ENCODE measurements around the gene ALAD. TPM values are rescaled to one million over a fixed set of nuclear protein-coding genes. Genes with fewer than 3 reads are reported as not detected.

Gene ALAD
- total and polyA plus RNA-seq, 2 of the 8 experiments (the other 6 are each of a cell fraction or from before 2014, with no cell fraction given), result 8.2 to 15.3 TPM

- no peak for TF ChIP-seq CHD7 (IDR thresholded peaks at IDR 0.05; ENCODE audit: insufficient replicate concordance, low read length)
- no peak for TF ChIP-seq ZNF274 (IDR thresholded peaks at IDR 0.05; ENCODE audit: borderline replicate concordance, extremely low read depth, low read length)
- no peak for TF ChIP-seq HDAC6 (IDR thresholded peaks at IDR 0.05; ENCODE audit: low read depth, low read length)
- TF ChIP-seq CBX5 (IDR thresholded peaks at IDR 0.05; ENCODE audit: low read depth, low read length), result no peak
- no peak for TF ChIP-seq SIN3A (conservative IDR thresholded peaks at IDR 0.05 in 1 of 2, IDR thresholded peaks at IDR 0.05 in 1 of 2; ENCODE audit: low read depth in 1 of 2, low read length in 2 of 2)
- TF ChIP-seq RNF2 (IDR thresholded peaks at IDR 0.05; ENCODE audit: borderline replicate concordance, low read depth, low read length, missing control alignments, poor library complexity, severe bottlenecking), result no peak
- TF ChIP-seq SP2 (IDR thresholded peaks at IDR 0.05; ENCODE audit: low read length), result no peak
Observed at GRCh38 chr9:113386571-113387393, 14.3 kb downstream of the ALAD start (continued).

Data from H1 (cell line).